GM12878 (cell line): ENCODE measurements around the gene FLT3LG. TPM values are rescaled to one million over a fixed set of nuclear protein-coding genes. Genes with fewer than 3 reads are reported as not detected.

ENCODE experiments used
- ATF2 ChIP-seq: IDR thresholded peaks from 2 replicates; pipeline ENCODE4 v1.6.1; 2012; ENCODE audit warnings: low read length, inconsistent platforms
- ATF7 ChIP-seq: fragments of 450-650 bp; IDR thresholded peaks from 2 replicates; pipeline ENCODE4 v1.6.1; 2016; ENCODE audit warnings: low read depth, mild to moderate bottlenecking
- BHLHE40 ChIP-seq, 2 experiments: fragments of 450-650 bp in 1 of 2; IDR thresholded peaks; 2 replicates each; pipeline ENCODE4 v1.6.1; 2011 to 2017; ENCODE audit warnings: low read depth in 2 of 2, borderline replicate concordance in 1 of 2, improper control_type of control experiment in 1 of 2, low read length in 1 of 2, mild to moderate bottlenecking in 1 of 2
- CTCF ChIP-seq, 3 experiments: IDR thresholded peaks in 2 of 3; conservative IDR thresholded peaks in 1 of 3; 2 replicates each; pipeline ENCODE4 v1.5.1; 2011; ENCODE audit warnings: low read depth in 3 of 3, low read length in 3 of 3, mild to moderate bottlenecking in 3 of 3, control low read depth in 2 of 3, moderate library complexity in 2 of 3, inconsistent platforms in 1 of 3, mixed read lengths in 1 of 3; ENCODE audit not compliant: control insufficient read depth in 2 of 3, insufficient read depth in 1 of 3; ENCODE audit errors: extremely low read depth in 1 of 3
- EZH2 ChIP-seq: IDR thresholded peaks from 2 replicates; pipeline ENCODE4 v1.6.1; 2012; ENCODE audit warnings: low read depth, mild to moderate bottlenecking, control low read depth, inconsistent platforms, low read length, borderline replicate concordance; ENCODE audit not compliant: control insufficient read depth
- FOXK2 ChIP-seq: fragments of 450-650 bp; IDR thresholded peaks from 2 replicates; pipeline ENCODE4 v1.6.1; 2017; ENCODE audit warnings: mild to moderate bottlenecking, moderate library complexity
- GATAD2B ChIP-seq: fragments of 450-650 bp; conservative IDR thresholded peaks from 2 replicates; pipeline ENCODE4 v1.6.1; 2017; ENCODE audit warnings: low read depth, mild to moderate bottlenecking, moderate library complexity
- IRF4 ChIP-seq: IDR thresholded peaks from 2 replicates; pipeline ENCODE4 v1.6.1; 2011; ENCODE audit warnings: low read depth, low read length
- NFXL1 ChIP-seq: fragments of 450-650 bp; IDR thresholded peaks from 2 replicates; pipeline ENCODE4 v1.6.1; 2017; ENCODE audit warnings: antibody characterized with exemption, mild to moderate bottlenecking, borderline replicate concordance
- NFYB ChIP-seq: IDR thresholded peaks from 2 replicates; pipeline ENCODE4 v1.6.1; 2011; ENCODE audit warnings: low read depth, mild to moderate bottlenecking, low read length, improper control_type of control experiment, moderate library complexity; ENCODE audit not compliant: insufficient read depth
- NR2C1 ChIP-seq: fragments of 450-650 bp; IDR thresholded peaks from 2 replicates; pipeline ENCODE4 v1.6.1; 2017; ENCODE audit warnings: antibody characterized with exemption, mild to moderate bottlenecking, moderate library complexity
- RAD21 ChIP-seq: IDR thresholded peaks from 2 replicates; pipeline ENCODE4 v1.6.1; 2011; ENCODE audit warnings: mild to moderate bottlenecking, low read depth, low read length, moderate library complexity; ENCODE audit not compliant: insufficient read depth
- RB1 ChIP-seq: fragments of 450-650 bp; formaldehyde crosslinking; IDR thresholded peaks from 2 replicates; pipeline ENCODE4 v1.6.1; 2017; ENCODE audit warnings: mild to moderate bottlenecking, borderline replicate concordance
- SMARCA5 ChIP-seq: fragments of 450-650 bp; IDR thresholded peaks from 2 replicates; pipeline ENCODE4 v1.6.1; 2017; ENCODE audit warnings: mild to moderate bottlenecking
- STAT1 ChIP-seq: fragments of 450-650 bp; conservative IDR thresholded peaks from 2 replicates; pipeline ENCODE4 v1.6.1; 2014; ENCODE audit warnings: antibody characterized with exemption, mild to moderate bottlenecking
- TBL1XR1 ChIP-seq: IDR thresholded peaks from 2 replicates; pipeline ENCODE4 v1.6.1; 2012; ENCODE audit warnings: low read depth, low read length, improper control_type of control experiment
- USF2 ChIP-seq: IDR thresholded peaks from 2 replicates; pipeline ENCODE4 v1.6.1; 2011; ENCODE audit warnings: low read depth, low read length, improper control_type of control experiment, borderline replicate concordance
- ZNF217 ChIP-seq: fragments of 450-650 bp; IDR thresholded peaks from 2 replicates; pipeline ENCODE4 v1.6.1; 2017; ENCODE audit warnings: antibody characterized with exemption, mild to moderate bottlenecking
- polyA plus RNA-seq, 11 experiments: library from polyadenylated mRNA; depleted of rRNA in 4 of 11; unstranded in 6 of 11; stranded (reverse) in 5 of 11; fragments of >200 nt; fragmentation: Nextera tagmentation in 4 of 11; fragmentation: Illumina TruSeq in 1 of 11; extraction: Ambion mirVana in 4 of 11; extraction: Trizol in 1 of 11; gene quantifications; 1 replicate in 1 of 11; 2 replicates in 10 of 11; pipeline versions ENCODE4 v1.2.1 to v1.2.3, GENCODE V29; 2011 to 2016; ENCODE audit warnings: inconsistent platforms in 2 of 11, missing spikeins in 2 of 11, low read depth in 1 of 11
- total RNA-seq, 4 experiments: library from RNA; depleted of rRNA in 3 of 4; stranded (reverse); fragments of >200 nt in 3 of 4; fragmentation: Illumina TruSeq in 1 of 4; extraction: Trizol in 1 of 4; gene quantifications; 2 replicates each; pipeline versions ENCODE4 v1.2.1 to v1.2.3, GENCODE V29; 2013 to 2021
- TF ChIP-seq, protein P1 (sequence below): fragments of 450-650 bp; IDR thresholded peaks from 2 replicates; pipeline ENCODE4 v1.6.1; 2017; ENCODE audit warnings: mild to moderate bottlenecking

FLT3LG gene
- total and polyA plus RNA-seq, 10 of the 15 experiments (the other 5 are each of a cell fraction or from before 2014, with no cell fraction given), result 0.68 to 13.1 (median 4.3) TPM

DNA sequence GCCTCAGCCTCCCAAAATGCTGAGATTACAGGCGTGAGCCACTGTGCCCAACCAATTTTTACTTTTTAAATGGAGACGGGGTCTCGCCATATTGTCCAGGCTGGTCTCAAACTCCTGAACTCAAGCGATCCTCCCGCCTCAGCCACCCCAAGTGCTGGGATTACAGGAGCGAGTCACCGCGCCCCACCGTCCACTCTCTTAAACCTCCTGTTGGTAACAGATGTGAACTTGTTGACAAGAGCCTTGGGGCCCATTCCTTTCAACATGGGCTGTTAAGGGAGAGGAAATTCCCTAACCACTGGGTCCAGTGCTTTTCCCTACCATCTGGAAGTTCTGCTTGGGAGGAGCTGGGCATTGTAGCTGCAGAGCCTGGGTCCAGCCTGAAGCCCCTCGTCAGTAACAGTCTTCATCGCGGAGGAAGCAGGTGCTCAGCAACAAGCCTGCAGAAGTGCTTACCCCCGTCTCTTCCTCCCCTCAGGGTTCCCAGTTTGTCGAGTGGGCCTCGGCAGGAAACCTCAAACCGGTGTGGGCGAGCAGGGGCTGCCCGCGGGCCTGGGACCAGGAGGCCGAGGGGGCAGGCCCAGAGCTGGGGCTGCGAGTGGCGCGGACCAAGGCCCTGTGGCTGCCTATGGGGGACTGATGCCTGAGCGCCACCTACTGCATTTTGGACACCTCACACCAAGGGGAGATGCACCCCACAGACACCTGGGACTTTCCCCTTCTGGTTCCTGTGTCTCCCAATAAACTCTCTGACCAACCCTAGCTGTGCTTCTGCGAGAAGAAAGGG, 4.0 kb upstream of the FLT3LG start (continued):
- TF ChIP-seq ATF2, result no peak
- TF ChIP-seq SMARCA5, result peak; percentile 100
- TF ChIP-seq STAT1, result no peak
- no peak for TF ChIP-seq NFYB
- TF ChIP-seq RB1, result peak; percentile 51; the same call in 1 of the 2 replicates
- peak; percentile 90 for TF ChIP-seq GATAD2B
- no peak for TF ChIP-seq EZH2
- TF ChIP-seq IRF4, result 0 out of 2 replicates have a peak, but pooled peaks have one; percentile 15
- TF ChIP-seq, protein P1, sequence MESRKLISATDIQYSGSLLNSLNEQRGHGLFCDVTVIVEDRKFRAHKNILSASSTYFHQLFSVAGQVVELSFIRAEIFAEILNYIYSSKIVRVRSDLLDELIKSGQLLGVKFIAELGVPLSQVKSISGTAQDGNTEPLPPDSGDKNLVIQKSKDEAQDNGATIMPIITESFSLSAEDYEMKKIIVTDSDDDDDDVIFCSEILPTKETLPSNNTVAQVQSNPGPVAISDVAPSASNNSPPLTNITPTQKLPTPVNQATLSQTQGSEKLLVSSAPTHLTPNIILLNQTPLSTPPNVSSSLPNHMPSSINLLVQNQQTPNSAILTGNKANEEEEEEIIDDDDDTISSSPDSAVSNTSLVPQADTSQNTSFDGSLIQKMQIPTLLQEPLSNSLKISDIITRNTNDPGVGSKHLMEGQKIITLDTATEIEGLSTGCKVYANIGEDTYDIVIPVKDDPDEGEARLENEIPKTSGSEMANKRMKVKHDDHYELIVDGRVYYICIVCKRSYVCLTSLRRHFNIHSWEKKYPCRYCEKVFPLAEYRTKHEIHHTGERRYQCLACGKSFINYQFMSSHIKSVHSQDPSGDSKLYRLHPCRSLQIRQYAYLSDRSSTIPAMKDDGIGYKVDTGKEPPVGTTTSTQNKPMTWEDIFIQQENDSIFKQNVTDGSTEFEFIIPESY, result no peak
- no peak for TF ChIP-seq NFXL1
- peak; percentile 87 for TF ChIP-seq RAD21
- TF ChIP-seq BHLHE40 (IDR thresholded peaks at IDR 0.05; ENCODE audit: borderline replicate concordance in 1 of 2, low read depth in 2 of 2, low read length in 1 of 2), result peak; percentile 38 to 58; a peak in 2 of 4 replicates
- peak; percentile 88 to 98 (median 89); a peak in 5 of 6 replicates for TF ChIP-seq CTCF (IDR thresholded peaks at IDR 0.05 in 2 of 3, conservative IDR thresholded peaks at IDR 0.05 in 1 of 3; ENCODE audit: control insufficient read depth in 2 of 3, extremely low read depth in 1 of 3, insufficient read depth in 1 of 3, low read depth in 3 of 3, low read length in 3 of 3)
- TF ChIP-seq FOXK2, result no peak
- TF ChIP-seq NR2C1, result no peak
- TF ChIP-seq USF2, result no peak
- TF ChIP-seq ZNF217, result peak; percentile 72; the same call in 1 of the 2 replicates
- TF ChIP-seq ATF7, result no peak
- TF ChIP-seq TBL1XR1, result peak; percentile 76; the same call in 1 of the 2 replicates
